Measurements from ENCODE around the gene SAG.
"Not testable (repeated sequence)": the region's sequence is repeated elsewhere in the genome, so short reads cannot be mapped to it uniquely, and the experiment has no call there.

Gene SAG

GRCh38 chr2:233355916-233356315, 48.3 kb downstream of the SAG start:
- DNase-seq (ENCODE audit: low spot score): no peak

DNA sequence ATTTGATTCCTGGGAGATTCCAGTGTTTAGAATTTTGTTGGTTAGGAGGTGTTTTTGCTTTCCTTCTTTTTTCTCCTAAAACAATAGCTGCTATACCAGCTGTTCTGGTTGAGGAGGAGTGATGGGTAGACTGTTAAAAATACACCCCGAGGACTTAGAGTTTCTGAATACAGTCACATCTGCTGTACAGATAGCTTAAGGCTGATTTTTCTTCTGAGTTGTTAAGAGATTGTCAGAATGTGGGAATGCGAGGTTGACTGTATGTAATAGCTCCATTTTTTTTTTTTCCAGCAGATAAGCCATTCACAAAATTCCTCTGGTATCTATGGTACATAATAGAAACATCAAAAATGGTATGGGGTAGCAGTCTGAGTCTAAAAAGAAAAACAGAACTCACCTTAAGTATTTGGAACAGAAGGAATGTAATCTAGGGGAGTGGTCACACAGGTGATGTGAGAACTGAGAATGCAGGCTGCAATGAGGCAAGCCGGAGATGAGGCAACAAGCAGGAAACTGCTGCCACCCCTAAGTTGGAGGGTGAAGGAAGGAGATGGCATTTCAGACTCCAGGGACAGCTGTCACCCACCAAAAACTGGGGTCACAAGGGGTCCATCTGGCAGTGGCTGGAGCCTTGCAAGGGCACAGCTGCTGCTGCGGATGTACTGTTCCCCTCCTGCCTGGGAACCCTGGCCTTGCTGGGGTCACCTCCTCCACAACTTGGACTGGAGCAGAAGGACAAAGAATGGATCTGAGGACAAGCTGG, 49.1 kb downstream of the SAG start:
- DNase-seq (ENCODE audit: low spot score): peak; percentile 52

- DNase-seq (ENCODE audit: low spot score): peak; percentile 47
Measured at GRCh38 chr2:233358335-233358734, 50.7 kb downstream of the SAG start.

GRCh38 chr2:233358947-233359346, 51.3 kb downstream of the SAG start:
- DNase-seq (ENCODE audit: low spot score): no peak

DNA sequence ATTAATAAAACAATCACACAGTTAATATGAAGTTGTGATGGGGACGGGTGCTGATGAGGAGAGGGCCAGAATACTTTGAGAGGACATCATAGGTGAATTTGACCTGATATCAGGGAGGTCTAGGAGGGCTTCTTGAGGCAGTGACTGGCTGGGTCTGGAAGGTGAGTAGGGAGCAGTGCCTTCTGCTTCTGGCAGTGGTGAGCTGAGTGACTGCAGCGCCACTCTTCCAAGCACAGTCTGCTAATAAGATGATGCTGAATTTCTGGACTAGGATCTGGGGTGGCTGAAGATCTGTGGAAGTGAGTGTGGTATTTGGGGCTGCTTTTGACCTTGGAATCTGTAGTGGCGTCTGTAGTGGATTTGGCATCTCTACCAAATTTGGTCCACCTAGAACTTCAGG, 52.2 kb downstream of the SAG start:
- no peak for DNase-seq (ENCODE audit: low spot score)

DNA sequence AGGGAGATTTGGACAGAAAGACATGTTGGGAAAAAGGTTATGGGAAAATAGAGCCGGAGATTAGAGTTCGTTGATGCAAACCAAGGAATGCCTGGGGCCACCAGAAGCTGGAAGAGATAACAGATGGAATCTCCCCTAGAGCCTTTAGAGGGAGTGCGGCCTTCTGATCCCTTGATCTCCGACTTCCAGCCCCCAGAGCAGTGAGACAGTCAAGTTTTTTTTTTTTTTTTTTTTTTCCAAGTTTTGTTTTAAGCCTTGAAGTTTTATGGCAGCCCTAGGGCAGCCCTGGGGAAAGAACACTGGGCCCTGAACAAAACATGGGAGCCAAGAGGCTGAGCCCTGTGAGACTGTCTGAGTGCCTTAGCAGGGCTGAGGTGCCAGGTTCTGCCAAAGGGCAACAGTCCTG, 53.2 kb downstream of the SAG start:
- DNase-seq (ENCODE audit: low spot score): no peak

- no peak for DNase-seq (ENCODE audit: low spot score)
Measured at GRCh38 chr2:233361297-233361696, 53.7 kb downstream of the SAG start.

DNA sequence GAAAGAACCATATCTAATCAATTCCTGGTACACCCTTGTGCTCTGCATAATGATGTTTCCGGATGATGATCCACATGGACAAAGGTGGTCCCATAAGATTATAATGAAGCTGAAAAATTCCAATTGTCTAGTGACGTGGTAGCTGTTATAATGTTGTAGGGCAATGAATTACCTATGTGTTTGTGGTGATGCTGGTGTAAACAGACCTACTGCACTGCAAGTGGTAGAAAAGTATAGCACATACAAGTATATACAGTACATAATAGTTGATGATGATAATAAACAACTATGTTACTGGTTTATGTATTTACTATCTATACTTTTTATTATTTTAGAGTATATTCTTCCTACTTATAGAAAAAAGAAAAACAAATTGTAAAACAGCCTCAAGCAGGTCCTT, 55.1 kb downstream of the SAG start:
- peak; percentile 26 for DNase-seq (ENCODE audit: low spot score)

DNA sequence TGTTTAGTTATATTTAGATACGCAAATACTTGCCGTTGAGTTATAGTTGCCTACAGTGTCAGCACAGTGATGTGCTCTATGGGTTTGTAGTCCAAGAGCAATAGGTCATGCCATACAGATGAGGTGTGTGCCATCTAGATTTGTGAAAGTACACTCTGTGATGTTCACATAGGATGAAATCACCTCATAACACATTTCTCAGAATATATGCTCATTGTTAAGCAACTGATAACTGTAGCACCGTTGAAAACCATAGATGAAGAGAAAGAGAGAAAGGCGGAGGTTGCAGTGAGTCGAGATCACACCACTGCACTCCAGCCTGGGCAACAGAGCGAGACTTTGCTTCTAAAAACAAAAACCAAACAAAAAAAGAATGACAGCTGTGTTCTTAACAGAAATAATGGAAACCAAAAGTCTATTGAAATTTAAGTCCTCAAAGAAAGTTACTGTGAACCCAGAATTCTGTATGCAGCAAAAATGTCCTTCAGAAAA, 56.2 kb downstream of the SAG start:
- DNase-seq (ENCODE audit: low spot score): peak; percentile 75

GRCh38 chr2:233365861-233366520, 58.4 kb downstream of the SAG start:
- no peak for DNase-seq (ENCODE audit: low spot score)

- DNase-seq (ENCODE audit: low spot score): no peak
Measured at GRCh38 chr2:233367586-233367985, 60.0 kb downstream of the SAG start.

GRCh38 chr2:233368756-233369155, 61.1 kb downstream of the SAG start:
- DNase-seq (ENCODE audit: low spot score): no peak

DNA sequence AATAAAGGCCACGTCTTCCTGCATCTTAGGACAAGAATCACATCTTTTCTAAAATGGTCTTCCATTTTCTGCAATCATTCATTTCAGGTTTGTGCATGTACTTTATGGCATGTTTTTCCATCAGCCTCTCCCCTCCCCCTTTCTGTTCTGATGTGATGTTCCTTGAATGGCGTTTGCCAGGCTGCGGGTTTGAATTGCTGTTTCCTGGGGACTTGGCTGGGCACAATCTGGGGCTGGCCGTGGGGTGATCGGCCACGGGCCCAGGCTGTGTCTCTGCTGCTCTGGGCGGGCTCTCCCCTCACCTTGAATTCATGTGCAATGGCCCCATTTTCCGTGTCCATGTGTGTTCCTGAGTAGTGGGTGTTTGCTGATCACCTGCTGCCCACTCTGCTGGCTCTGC, 61.8 kb downstream of the SAG start:
- DNase-seq (ENCODE audit: low spot score): no peak

GRCh38 chr2:233369897-233370685, 62.5 kb downstream of the SAG start:
- DNase-seq (ENCODE audit: low spot score): no peak

- DNase-seq (ENCODE audit: low spot score): no peak
Measured at GRCh38 chr2:233371641-233372040, 64.0 kb downstream of the SAG start.

DNA sequence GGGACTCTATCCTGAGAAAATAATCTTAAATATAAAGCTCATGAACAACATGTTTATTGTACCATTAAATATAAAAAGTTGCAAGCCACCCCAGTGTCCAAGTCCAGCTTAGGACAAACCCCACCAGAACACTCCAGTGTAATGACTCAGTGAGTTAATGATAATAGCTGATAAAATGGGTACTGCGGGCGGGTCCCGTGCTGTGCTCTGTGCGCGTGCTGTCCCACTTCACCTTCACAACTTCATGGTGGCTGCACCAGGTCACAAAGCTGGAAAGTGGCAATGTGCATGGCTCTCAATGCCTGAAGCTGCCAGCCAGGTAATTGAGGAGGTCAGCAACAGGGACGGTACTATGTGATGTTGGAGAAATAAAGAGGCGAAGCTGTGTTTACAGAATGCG, 65.2 kb downstream of the SAG start:
- no peak for DNase-seq (ENCODE audit: low spot score)

DNA sequence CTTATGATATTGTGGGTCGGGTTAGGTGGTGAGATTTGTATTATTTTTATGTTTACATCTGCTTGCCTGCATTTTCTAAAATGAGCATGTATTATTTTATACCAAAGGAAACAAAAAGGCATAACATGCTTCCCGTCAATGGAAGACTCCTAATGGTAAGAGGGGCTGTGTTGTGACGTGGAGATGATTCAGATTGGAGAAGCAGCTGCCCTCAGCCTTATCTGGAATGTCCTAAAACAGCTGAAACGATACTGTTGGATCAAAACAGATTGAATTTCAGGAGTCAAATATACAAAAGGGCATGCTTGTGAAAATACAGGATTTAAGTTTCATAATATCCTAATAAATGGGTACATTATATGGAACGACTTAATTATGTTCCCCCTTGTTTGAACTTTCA, 65.7 kb downstream of the SAG start:
- DNase-seq (ENCODE audit: low spot score): no peak

GRCh38 chr2:233374776-233375175, 67.2 kb downstream of the SAG start:
- DNase-seq (ENCODE audit: low spot score): not testable (repeated sequence)

DNA sequence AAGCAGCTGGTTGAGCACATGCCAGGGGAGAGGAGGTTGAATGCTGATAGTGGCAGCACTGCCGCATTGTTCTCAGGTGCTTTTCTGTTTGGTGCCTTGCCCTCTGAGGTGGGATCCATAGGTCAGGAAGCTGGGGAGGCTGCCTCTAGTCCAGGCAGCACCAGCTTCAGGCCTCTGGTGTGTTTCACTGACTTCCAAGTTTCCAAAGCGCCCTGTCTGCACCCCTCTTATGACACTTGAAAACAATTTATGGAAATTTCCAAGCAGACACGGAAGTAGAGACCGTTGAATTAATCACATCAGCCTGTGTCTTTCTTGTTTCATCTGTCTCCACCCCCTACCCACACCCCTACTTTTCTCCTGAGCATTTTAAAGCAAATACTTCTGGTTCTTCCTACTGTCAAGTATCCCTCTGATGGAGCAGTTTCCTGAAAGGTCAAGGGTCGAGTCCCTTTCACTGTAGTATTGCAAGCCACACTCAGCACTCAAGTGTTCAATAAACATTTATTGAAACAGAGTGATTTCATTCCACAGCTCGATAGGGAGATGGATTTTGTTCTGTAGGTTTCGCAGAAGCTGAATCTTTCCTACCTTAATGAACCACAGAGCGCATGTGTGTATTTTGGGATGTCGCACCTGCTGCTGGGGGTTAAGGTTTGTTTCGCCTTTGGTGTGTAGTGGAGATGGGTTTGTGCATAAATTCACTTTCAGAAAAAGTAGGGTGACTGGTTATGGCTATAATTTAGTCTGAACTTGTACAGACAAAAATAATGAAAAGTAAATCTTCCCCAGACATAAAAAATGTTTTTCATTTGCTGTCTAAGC, 68.1 kb downstream of the SAG start:
- peak; percentile 39 for DNase-seq (ENCODE audit: low spot score)

DNA sequence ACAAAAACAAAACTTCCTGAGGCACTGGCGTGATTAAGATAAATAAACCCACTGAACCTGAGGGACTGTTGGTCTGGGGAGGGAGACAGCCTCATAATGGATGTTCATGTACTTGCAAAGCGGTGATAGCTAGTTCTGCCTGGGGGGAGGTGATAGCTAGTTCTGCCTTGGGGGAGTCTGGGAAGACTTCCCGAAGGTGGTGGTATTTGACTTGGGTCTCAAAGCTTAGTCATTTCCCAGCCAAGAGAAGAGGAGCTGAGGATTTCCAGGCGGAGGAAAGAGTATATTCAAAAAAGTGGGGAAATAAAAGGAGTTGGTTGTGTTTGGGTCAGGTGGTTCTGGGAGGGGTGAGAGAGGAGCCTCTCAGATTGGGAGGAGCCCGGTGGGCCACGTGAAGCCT, 71.4 kb downstream of the SAG start:
- DNase-seq (ENCODE audit: low spot score): no peak

DNA sequence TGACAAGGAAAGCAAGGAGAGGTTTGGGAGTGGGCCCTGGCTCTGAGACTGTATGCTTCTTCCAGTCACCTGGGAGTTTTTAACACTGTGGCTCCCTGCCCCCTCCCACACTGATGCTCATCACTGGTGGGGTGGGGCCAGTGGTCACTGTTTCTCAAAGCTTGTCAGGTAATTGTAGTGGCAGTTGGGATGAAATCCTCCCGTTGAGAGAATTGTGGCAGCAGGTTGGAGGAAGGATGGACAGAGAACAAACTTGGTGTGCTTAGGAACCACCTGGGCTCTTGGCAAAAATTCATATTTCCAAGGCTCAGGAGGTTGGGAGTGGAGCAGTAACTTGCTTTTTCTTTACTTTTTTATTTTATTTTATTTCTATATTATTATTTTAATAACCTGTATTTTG, 71.8 kb downstream of the SAG start:
- DNase-seq (ENCODE audit: low spot score): no peak
